Measurements from ENCODE around the gene ASB13.
A peak's percentile ranks its signal among the peaks of the same experiment; 100 is the strongest.

DNA sequence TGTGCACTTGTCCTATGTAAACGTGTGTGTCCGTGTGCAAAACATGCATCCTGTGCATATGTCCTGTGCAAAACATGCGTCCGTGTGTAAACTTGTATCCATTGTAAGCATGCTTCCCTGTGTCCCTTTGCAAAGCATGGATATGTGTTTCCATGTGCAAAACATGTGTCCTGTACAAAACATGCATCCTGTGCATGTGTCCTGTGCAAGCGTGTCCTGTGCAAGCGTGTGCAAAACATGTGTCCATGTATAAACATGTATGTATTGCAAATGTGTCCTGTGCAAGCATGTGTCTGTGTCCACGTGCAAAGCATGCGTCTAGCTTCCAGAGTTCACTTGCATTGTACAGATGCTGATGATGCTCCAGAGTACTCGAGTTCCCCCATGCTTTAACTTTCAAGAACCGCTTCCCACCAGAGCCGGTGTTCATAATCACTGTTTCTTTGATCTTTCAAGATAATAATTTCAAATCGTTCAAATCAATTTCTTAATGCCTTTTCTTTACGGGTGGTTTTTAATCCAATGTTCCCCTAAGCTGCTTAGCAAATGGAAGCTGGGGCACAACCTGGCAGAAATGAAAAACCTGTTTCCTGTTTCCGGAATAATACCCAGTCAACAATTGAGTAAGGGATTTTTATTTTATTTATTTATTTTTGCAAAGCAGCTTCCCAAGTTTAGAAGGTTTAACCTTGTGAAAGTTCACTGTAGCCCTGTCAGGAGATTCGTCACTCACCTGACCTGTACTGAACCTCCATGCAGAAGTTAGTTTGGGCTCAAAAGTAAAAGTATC lies 641 bp upstream of the ASB13 start:
- TF ChIP-seq SMAD3 (CRISPR knock-in tag; IDR thresholded peaks at IDR 0.05) (no peak), POLR2G (IDR thresholded peaks at IDR 0.05; ENCODE audit: low read depth, low read length) (no peak), ZNF629 (CRISPR knock-in tag; conservative IDR thresholded peaks at IDR 0.05) (no peak), EP300 (IDR thresholded peaks at IDR 0.05; ENCODE audit: low read depth in 2 of 2, low read length in 2 of 2) (no peak), EP300 (CRISPR knock-in tag; IDR thresholded peaks at IDR 0.05; ENCODE audit: borderline replicate concordance) (peak; percentile 53; the same call in 1 of the 2 replicates), ZNF282 (IDR thresholded peaks at IDR 0.05; ENCODE audit: partially characterized antibody) (no peak)
- TF ChIP-seq, protein P1, sequence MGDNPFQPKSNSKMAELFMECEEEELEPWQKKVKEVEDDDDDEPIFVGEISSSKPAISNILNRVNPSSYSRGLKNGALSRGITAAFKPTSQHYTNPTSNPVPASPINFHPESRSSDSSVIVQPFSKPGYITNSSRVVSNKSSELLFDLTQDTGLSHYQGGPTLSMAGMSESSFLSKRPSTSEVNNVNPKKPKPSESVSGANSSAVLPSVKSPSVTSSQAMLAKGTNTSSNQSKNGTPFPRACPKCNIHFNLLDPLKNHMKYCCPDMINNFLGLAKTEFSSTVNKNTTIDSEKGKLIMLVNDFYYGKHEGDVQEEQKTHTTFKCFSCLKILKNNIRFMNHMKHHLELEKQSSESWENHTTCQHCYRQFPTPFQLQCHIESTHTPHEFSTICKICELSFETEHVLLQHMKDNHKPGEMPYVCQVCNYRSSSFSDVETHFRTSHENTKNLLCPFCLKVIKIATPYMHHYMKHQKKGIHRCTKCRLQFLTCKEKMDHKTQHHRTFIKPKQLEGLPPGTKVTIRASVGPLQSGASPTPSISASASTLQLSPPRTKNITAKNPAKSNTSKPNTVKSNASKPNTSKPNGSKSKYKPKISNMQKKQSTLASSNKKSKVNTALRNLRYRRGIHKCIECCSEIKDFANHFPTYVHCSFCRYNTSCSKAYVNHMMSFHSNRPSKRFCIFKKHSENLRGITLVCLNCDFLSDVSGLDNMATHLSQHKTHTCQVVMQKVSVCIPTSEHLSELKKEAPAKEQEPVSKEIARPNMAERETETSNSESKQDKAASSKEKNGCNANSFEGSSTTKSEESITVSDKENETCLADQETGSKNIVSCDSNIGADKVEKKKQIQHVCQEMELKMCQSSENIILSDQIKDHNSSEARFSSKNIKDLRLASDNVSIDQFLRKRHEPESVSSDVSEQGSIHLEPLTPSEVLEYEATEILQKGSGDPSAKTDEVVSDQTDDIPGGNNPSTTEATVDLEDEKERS (CRISPR knock-in tag; IDR thresholded peaks at IDR 0.05), result no peak
